ENCODE data around the gene ATP6V0D1. TPM values are rescaled to one million over a fixed set of nuclear protein-coding genes. Genes with fewer than 3 reads are reported as not detected.

Gene ATP6V0D1
- total RNA-seq, 1 experiment from 2014 or later = 145 TPM

GRCh38 chr16:67438098-67438791, 42.7 kb downstream of the ATP6V0D1 start:
- no peak for DNase-seq (ENCODE audit: low read depth, low spot score)
- in situ Hi-C loops (cut with HindIII; ENCODE audit: low pct_unique_long_range_greater_than_20kb, low sequenced_read_pairs) = no loop called here

GRCh38 chr16:67437513-67437912, 43.4 kb downstream of the ATP6V0D1 start:
- in situ Hi-C loops (cut with HindIII; ENCODE audit: low pct_unique_long_range_greater_than_20kb, low sequenced_read_pairs) = no loop called here

GRCh38 chr16:67436640-67437193, 44.2 kb downstream of the ATP6V0D1 start:
- in situ Hi-C loops (cut with HindIII; ENCODE audit: low pct_unique_long_range_greater_than_20kb, low sequenced_read_pairs) = no loop called here
- DNase-seq (ENCODE audit: low read depth, low spot score) = no peak

More at GRCh38 chr16:67437513-67437912, 43.4 kb downstream of the ATP6V0D1 start:
- no peak for DNase-seq (ENCODE audit: low read depth, low spot score)

- in situ Hi-C loops (cut with HindIII; ENCODE audit: low pct_unique_long_range_greater_than_20kb, low sequenced_read_pairs) = no loop called here
- DNase-seq (ENCODE audit: low read depth, low spot score) = no peak
Measured at GRCh38 chr16:67435758-67436164, 45.2 kb downstream of the ATP6V0D1 start.

- in situ Hi-C loops (cut with HindIII; ENCODE audit: low pct_unique_long_range_greater_than_20kb, low sequenced_read_pairs) = no loop called here
- no peak for DNase-seq (ENCODE audit: low read depth, low spot score)
Measured at GRCh38 chr16:67433131-67433719, 47.7 kb downstream of the ATP6V0D1 start.

GRCh38 chr16:67432506-67432890, 48.5 kb downstream of the ATP6V0D1 start:
- in situ Hi-C loops (cut with HindIII; ENCODE audit: low pct_unique_long_range_greater_than_20kb, low sequenced_read_pairs) = no loop called here
- DNase-seq (ENCODE audit: low read depth, low spot score) = no peak

GRCh38 chr16:67431775-67432505, 49.0 kb downstream of the ATP6V0D1 start:
- in situ Hi-C loops (cut with HindIII; ENCODE audit: low pct_unique_long_range_greater_than_20kb, low sequenced_read_pairs) = no loop called here
- DNase-seq (ENCODE audit: low read depth, low spot score) = no peak

GRCh38 chr16:67430977-67431774, 49.8 kb downstream of the ATP6V0D1 start, which contains the start of gene HSD11B2:
Gene HSD11B2, plus strand, starts transcription at chr16:67431121. Its CDS starts 128 bp downstream, at chr16:67431249.
- peak; percentile 34 for DNase-seq (ENCODE audit: low read depth, low spot score)
- in situ Hi-C loops (cut with HindIII; ENCODE audit: low pct_unique_long_range_greater_than_20kb, low sequenced_read_pairs) = no loop called here

GRCh38 chr16:67430504-67430976, 50.4 kb downstream of the ATP6V0D1 start:
- no peak for DNase-seq (ENCODE audit: low read depth, low spot score)
- in situ Hi-C loops (cut with HindIII; ENCODE audit: low pct_unique_long_range_greater_than_20kb, low sequenced_read_pairs) = no loop called here

- DNase-seq (ENCODE audit: low read depth, low spot score) = no peak
- in situ Hi-C loops (cut with HindIII; ENCODE audit: low pct_unique_long_range_greater_than_20kb, low sequenced_read_pairs) = no loop called here
Measured at GRCh38 chr16:67429799-67430503, 51.0 kb downstream of the ATP6V0D1 start.

GRCh38 chr16:67429053-67429798, 51.7 kb downstream of the ATP6V0D1 start:
- DNase-seq (ENCODE audit: low read depth, low spot score) = no peak
- in situ Hi-C loops (cut with HindIII; ENCODE audit: low pct_unique_long_range_greater_than_20kb, low sequenced_read_pairs) = no loop called here

- in situ Hi-C loops (cut with HindIII; ENCODE audit: low pct_unique_long_range_greater_than_20kb, low sequenced_read_pairs) = no loop called here
- peak; percentile 79 for DNase-seq (ENCODE audit: low read depth, low spot score)
Measured at GRCh38 chr16:67428146-67428731, 52.7 kb downstream of the ATP6V0D1 start.

GRCh38 chr16:67426950-67427349, 54.0 kb downstream of the ATP6V0D1 start:
- DNase-seq (ENCODE audit: low read depth, low spot score) = no peak
- in situ Hi-C loops (cut with HindIII; ENCODE audit: low pct_unique_long_range_greater_than_20kb, low sequenced_read_pairs) = no loop called here

- in situ Hi-C loops (cut with HindIII; ENCODE audit: low pct_unique_long_range_greater_than_20kb, low sequenced_read_pairs) = no loop called here
- no peak for DNase-seq (ENCODE audit: low read depth, low spot score)
Measured at GRCh38 chr16:67426022-67426421, 54.9 kb downstream of the ATP6V0D1 start.

GRCh38 chr16:67425580-67425979, 55.4 kb downstream of the ATP6V0D1 start:
- in situ Hi-C loops (cut with HindIII; ENCODE audit: low pct_unique_long_range_greater_than_20kb, low sequenced_read_pairs) = no loop called here
- no peak for DNase-seq (ENCODE audit: low read depth, low spot score)

GRCh38 chr16:67425061-67425460, 55.9 kb downstream of the ATP6V0D1 start:
- DNase-seq (ENCODE audit: low read depth, low spot score) = no peak
- in situ Hi-C loops (cut with HindIII; ENCODE audit: low pct_unique_long_range_greater_than_20kb, low sequenced_read_pairs) = no loop called here
